AG09319 (cell line): Measurements from ENCODE around the gene FMNL2.

ENCODE experiments used
- DNase-seq: peaks from one replicate; pipeline ENCODE4 v3.0.0-alpha.2; 2010; ENCODE audit warnings: low read depth; ENCODE audit errors: extremely low read depth
- TF ChIP-seq, protein P1 (sequence below): IDR thresholded peaks from 2 replicates; pipeline ENCODE4 v1.5.1; 2011; ENCODE audit warnings: low read depth, mild to moderate bottlenecking, inconsistent platforms, low read length, moderate library complexity

Gene FMNL2

DNA sequence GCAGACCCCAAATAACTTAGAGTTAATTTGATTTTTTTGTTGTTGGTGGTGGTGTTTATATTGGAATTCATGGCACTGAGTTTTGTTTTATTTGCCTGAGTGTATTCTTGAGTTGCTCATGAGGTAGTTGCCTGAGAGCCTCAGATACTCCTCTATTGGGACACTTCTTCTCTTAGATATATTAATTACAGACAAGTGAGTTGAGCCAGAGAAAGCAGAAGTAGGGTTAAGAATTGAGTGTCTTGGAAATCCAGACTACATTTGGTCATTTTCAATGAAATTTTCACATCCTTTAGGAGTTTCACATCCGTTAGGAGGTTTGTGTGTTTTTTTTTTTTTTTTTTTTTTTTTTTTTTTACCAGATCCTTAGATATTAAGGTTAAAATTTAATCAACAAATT is 29.0 kb downstream of the FMNL2 start:
- DNase-seq = no peak
- TF ChIP-seq, protein P1, sequence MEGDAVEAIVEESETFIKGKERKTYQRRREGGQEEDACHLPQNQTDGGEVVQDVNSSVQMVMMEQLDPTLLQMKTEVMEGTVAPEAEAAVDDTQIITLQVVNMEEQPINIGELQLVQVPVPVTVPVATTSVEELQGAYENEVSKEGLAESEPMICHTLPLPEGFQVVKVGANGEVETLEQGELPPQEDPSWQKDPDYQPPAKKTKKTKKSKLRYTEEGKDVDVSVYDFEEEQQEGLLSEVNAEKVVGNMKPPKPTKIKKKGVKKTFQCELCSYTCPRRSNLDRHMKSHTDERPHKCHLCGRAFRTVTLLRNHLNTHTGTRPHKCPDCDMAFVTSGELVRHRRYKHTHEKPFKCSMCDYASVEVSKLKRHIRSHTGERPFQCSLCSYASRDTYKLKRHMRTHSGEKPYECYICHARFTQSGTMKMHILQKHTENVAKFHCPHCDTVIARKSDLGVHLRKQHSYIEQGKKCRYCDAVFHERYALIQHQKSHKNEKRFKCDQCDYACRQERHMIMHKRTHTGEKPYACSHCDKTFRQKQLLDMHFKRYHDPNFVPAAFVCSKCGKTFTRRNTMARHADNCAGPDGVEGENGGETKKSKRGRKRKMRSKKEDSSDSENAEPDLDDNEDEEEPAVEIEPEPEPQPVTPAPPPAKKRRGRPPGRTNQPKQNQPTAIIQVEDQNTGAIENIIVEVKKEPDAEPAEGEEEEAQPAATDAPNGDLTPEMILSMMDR = no peak

- DNase-seq = no peak
- TF ChIP-seq, protein P1 = no peak
Observed at GRCh38 chr2:152367547-152368390, 32.8 kb downstream of the FMNL2 start.

- TF ChIP-seq, protein P1 = no peak
- DNase-seq = peak; percentile 32
Observed at GRCh38 chr2:152369176-152369860, 34.3 kb downstream of the FMNL2 start.

GRCh38 chr2:152370783-152371182 is 35.8 kb downstream of the FMNL2 start:
- no peak for DNase-seq
- TF ChIP-seq, protein P1 = no peak

GRCh38 chr2:152372438-152372984 is 37.5 kb downstream of the FMNL2 start:
- no peak for DNase-seq
- TF ChIP-seq, protein P1 = no peak

GRCh38 chr2:152375174-152375573 is 40.2 kb downstream of the FMNL2 start:
- no peak for DNase-seq
- TF ChIP-seq, protein P1 = no peak

- no peak for DNase-seq
Observed at GRCh38 chr2:152376385-152376784, 41.4 kb downstream of the FMNL2 start.

More at GRCh38 chr2:152376385-152376784, 41.4 kb downstream of the FMNL2 start:
- TF ChIP-seq, protein P1 = no peak
